NB4 (cell line): ENCODE data around the gene CST4.

ENCODE experiments used
- CTCF ChIP-seq: IDR thresholded peaks from one replicate; pipeline ENCODE4 v1.5.1; 2012; ENCODE audit warnings: low read depth, low read length
- MYC ChIP-seq: IDR thresholded peaks from 2 replicates; pipeline ENCODE4 v1.6.1; 2011; ENCODE audit warnings: low read depth, low read length

DNA sequence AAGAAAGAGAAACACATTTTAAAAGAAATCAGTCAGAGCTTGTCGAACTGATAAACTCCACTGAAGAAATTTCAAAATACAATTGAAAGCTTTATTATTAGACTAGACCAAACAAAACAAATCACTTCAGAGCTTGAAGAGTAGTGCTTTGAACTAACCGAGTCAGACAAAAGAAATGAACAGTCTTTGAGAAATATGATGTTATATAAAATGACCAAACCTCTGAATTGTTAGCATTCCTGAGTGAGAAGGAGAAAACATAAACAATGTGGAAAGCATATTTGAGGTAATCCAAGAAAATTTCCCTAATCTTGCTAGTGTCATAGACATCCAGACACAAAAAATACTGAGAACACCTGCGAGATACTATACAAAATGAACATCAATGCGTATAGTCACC, 13.2 kb upstream of the CST4 start:
- TF ChIP-seq CTCF = no peak
- TF ChIP-seq MYC = no peak
